Progenitor cell of endocrine pancreas (in vitro differentiated cells): ENCODE data around the gene DNAJA2. TPM values are rescaled to one million over a fixed set of nuclear protein-coding genes. Genes with fewer than 3 reads are reported as not detected.
"Not testable (repeated sequence)": the region's sequence is repeated elsewhere in the genome, so short reads cannot be mapped to it uniquely, and the experiment has no call there.

ENCODE experiments used
- DNase-seq: peaks from one replicate; pipeline ENCODE4 v3.0.0; 2021; ENCODE audit warnings: low spot score; ENCODE audit not compliant: unreplicated experiment
- H3K27ac Mint-ChIP-seq: 2 replicates; pipeline ENCODE4 v1.8.0; 2021; ENCODE audit warnings: mild to moderate bottlenecking, moderate library complexity, mixed read lengths
- H3K27me3 Mint-ChIP-seq: 2 replicates; pipeline ENCODE4 v1.8.0; 2021; ENCODE audit warnings: mixed read lengths
- H3K36me3 Mint-ChIP-seq: 2 replicates; pipeline ENCODE4 v1.8.0; 2022; ENCODE audit warnings: mixed read lengths; ENCODE audit not compliant: insufficient read depth
- H3K4me1 Mint-ChIP-seq: 2 replicates; pipeline ENCODE4 v1.8.0; 2021; ENCODE audit warnings: low read depth, mixed read lengths
- H3K4me3 Mint-ChIP-seq: 2 replicates; pipeline ENCODE4 v1.8.0; 2021; ENCODE audit warnings: low read depth, mild to moderate bottlenecking, moderate library complexity, mixed read lengths
- H3K9me3 Mint-ChIP-seq: 2 replicates; pipeline ENCODE4 v1.8.0; 2021; ENCODE audit warnings: low read depth, mixed read lengths
- CTCF ChIP-seq: fragments of 200-600 bp; sonication (generic); IDR thresholded peaks from one replicate; pipeline ENCODE4 v1.5.0; 2021; ENCODE audit warnings: antibody characterized with exemption, mild to moderate bottlenecking; ENCODE audit not compliant: unreplicated experiment
- total RNA-seq: library from RNA; stranded (reverse); gene quantifications from 2 replicates; pipeline ENCODE4 v1.2.1, GENCODE V29; 2021

Gene DNAJA2
- total RNA-seq, 1 donor from 2014 or later, result 63.7 TPM

- TF ChIP-seq CTCF, result no peak
- Mint-ChIP-seq H3K27ac (no peak overlapping the region), H3K9me3 (no peaks in the 10 kb centered on the region), H3K4me3 (no peak overlapping the region), H3K27me3 (no peaks in the 10 kb centered on the region), H3K4me1 (peaks cover 1% of the 10 kb centered on the region), H3K36me3 (peaks cover 4% of the 10 kb centered on the region)
- DNase-seq, result no peak
These were observed 23.5 kb downstream of the DNAJA2 start for GRCh38 chr16:46950009-46950408.

- DNase-seq, result no peak
- TF ChIP-seq CTCF, result no peak
- H3K27me3 Mint-ChIP-seq, result no peaks in the 10 kb centered on the region
- H3K4me1 Mint-ChIP-seq, result peaks cover 1% of the 10 kb centered on the region
- H3K4me3 Mint-ChIP-seq, result no peak overlapping the region
- no peak overlapping the region for H3K27ac Mint-ChIP-seq
- H3K9me3 Mint-ChIP-seq, result no peaks in the 10 kb centered on the region
- peaks cover 1% of the 10 kb centered on the region for H3K36me3 Mint-ChIP-seq
These were observed 24.1 kb downstream of the DNAJA2 start for GRCh38 chr16:46949241-46949892.

GRCh38 chr16:46948548-46949166 is 24.8 kb downstream of the DNAJA2 start:
- H3K4me1 Mint-ChIP-seq, result peaks cover 1% of the 10 kb centered on the region
- no peak overlapping the region for H3K27ac Mint-ChIP-seq
- no peaks in the 10 kb centered on the region for H3K36me3 Mint-ChIP-seq
- no peaks in the 10 kb centered on the region for H3K27me3 Mint-ChIP-seq
- no peaks in the 10 kb centered on the region for H3K9me3 Mint-ChIP-seq
- DNase-seq, result no peak
- no peak overlapping the region for H3K4me3 Mint-ChIP-seq
- no peak for TF ChIP-seq CTCF

GRCh38 chr16:46947900-46948547 is 25.4 kb downstream of the DNAJA2 start:
- Mint-ChIP-seq H3K9me3 (no peaks in the 10 kb centered on the region), H3K36me3 (no peaks in the 10 kb centered on the region), H3K4me3 (no peak overlapping the region), H3K4me1 (peaks cover 1% of the 10 kb centered on the region), H3K27me3 (no peaks in the 10 kb centered on the region), H3K27ac (no peak overlapping the region)
- no peak for DNase-seq
- TF ChIP-seq CTCF, result peak; percentile 71

- H3K36me3 Mint-ChIP-seq, H3K27me3 Mint-ChIP-seq: not testable (repeated sequence)
These were observed 28.8 kb downstream of the DNAJA2 start for GRCh38 chr16:46944713-46945112.

More at GRCh38 chr16:46944713-46945112, 28.8 kb downstream of the DNAJA2 start:
- H3K27ac Mint-ChIP-seq, DNase-seq, H3K4me1 Mint-ChIP-seq, H3K4me3 Mint-ChIP-seq, H3K9me3 Mint-ChIP-seq: not testable (repeated sequence)
